GM12878 (cell line): Measurements from ENCODE around the gene PAQR9. TPM values are rescaled to one million over a fixed set of nuclear protein-coding genes. Genes with fewer than 3 reads are reported as not detected.

Source experiments
- ATAC-seq: fragments of 200-7000 bp; cut with Tn5 transposase; 3 replicates; pipeline ENCODE4 v1.9.1; 2020; ENCODE audit warnings: mild to moderate bottlenecking, moderate library complexity
- BruUV-seq: library from RNA; stranded (reverse); fragments of 400-500 nt; replicated peaks from 2 replicates; lab custom pipeline; 2021; lab: Mats Ljungman, UMichigan
- CTCF ChIA-PET: fragments of 300-600 bp; sonication (Branson Sonifier 250); formaldehyde crosslinking; extraction: SDS; loops from one replicate; lab custom pipeline; 2021; ENCODE audit warnings: inconsistent platforms; lab: Yijun Ruan, JAX
- POLR2A ChIA-PET: fragments of 350-600 bp; formaldehyde crosslinking; extraction: SDS; loops from one replicate; lab custom pipeline; 2021; ENCODE audit warnings: inconsistent platforms; lab: Charles Lee
- RAD21 ChIA-PET: fragments of 300-600 bp; sonication (Branson Sonifier 250); formaldehyde crosslinking; loops from one replicate; lab custom pipeline; 2023; ENCODE audit warnings: antibody characterized with exemption; ENCODE audit not compliant: unreplicated experiment; lab: Charles Lee
- SMC1A ChIA-PET: fragments of 300-600 bp; sonication (Branson Sonifier 250); formaldehyde crosslinking; loops from one replicate; lab custom pipeline; 2023; ENCODE audit not compliant: unreplicated experiment, uncharacterized antibody; lab: Charles Lee
- DNase-seq: peaks from one replicate; pipeline ENCODE4 v3.0.0-alpha.2; 2011; ENCODE audit warnings: low read depth, low spot score
- FAIRE-seq: peaks from 3 replicates; lab custom pipeline; 2011; peaks lifted over from hg19 to GRCh38; lab: Jason Lieb, UNC
- H2AFZ ChIP-seq: 2 replicates; pipeline ENCODE4 v1.6.0; 2011; ENCODE audit warnings: low read depth, low read length, control low read depth; ENCODE audit not compliant: control insufficient read depth
- H3K27ac ChIP-seq: 2 replicates; pipeline ENCODE4 v1.5.1; 2011; ENCODE audit warnings: control low read depth; ENCODE audit not compliant: control insufficient read depth, insufficient read depth
- H3K27me3 ChIP-seq, 2 experiments: replicated peaks in 1 of 2; 2 replicates each; pipeline versions ENCODE4 v1.6.0 to v1.6.1; 2011; ENCODE audit warnings: low read length in 1 of 2; ENCODE audit not compliant: control insufficient read depth in 2 of 2, insufficient read depth in 2 of 2
- H3K36me3 ChIP-seq, 2 experiments: 2 replicates each; pipeline ENCODE4 v1.5.1; 2011; ENCODE audit warnings: low read length in 1 of 2; ENCODE audit not compliant: control insufficient read depth in 2 of 2, insufficient read depth in 2 of 2
- H3K4me1 ChIP-seq: 2 replicates; pipeline ENCODE4 v1.6.1; 2011; ENCODE audit warnings: mild to moderate bottlenecking, low read length, moderate library complexity, mixed read lengths; ENCODE audit not compliant: control insufficient read depth, insufficient read depth
- H3K4me2 ChIP-seq: 2 replicates; pipeline ENCODE4 v1.6.0; 2011; ENCODE audit warnings: control low read depth; ENCODE audit not compliant: control insufficient read depth, insufficient read depth
- H3K4me3 ChIP-seq: fragments of 200-600 bp; sonication (generic); 2 replicates; pipeline ENCODE4 v1.5.1; 2016
- H3K79me2 ChIP-seq: 2 replicates; pipeline ENCODE4 v1.6.0; 2011; ENCODE audit warnings: low read length; ENCODE audit not compliant: control insufficient read depth, insufficient read depth
- H3K9ac ChIP-seq: 2 replicates; pipeline ENCODE4 v1.8.0; 2011; ENCODE audit warnings: low read length, control low read depth, mixed read lengths; ENCODE audit not compliant: control insufficient read depth, insufficient read depth
- H3K9me3 ChIP-seq: replicated peaks from 3 replicates; pipeline ENCODE4 v1.5.1; 2011; ENCODE audit warnings: mild to moderate bottlenecking, low read length; ENCODE audit not compliant: control insufficient read depth, insufficient read depth
- H4K20me1 ChIP-seq: 2 replicates; pipeline ENCODE4 v1.6.0; 2011; ENCODE audit not compliant: control insufficient read depth, insufficient read depth
- ATF2 ChIP-seq: IDR thresholded peaks from 2 replicates; pipeline ENCODE4 v1.6.1; 2012; ENCODE audit warnings: low read length, inconsistent platforms
- ATF7 ChIP-seq: fragments of 450-650 bp; IDR thresholded peaks from 2 replicates; pipeline ENCODE4 v1.6.1; 2016; ENCODE audit warnings: low read depth, mild to moderate bottlenecking
- CBFB ChIP-seq: IDR thresholded peaks from 2 replicates; pipeline ENCODE4 v1.6.1; 2016; ENCODE audit warnings: antibody characterized with exemption, low read depth
- CREB1 ChIP-seq: IDR thresholded peaks from 2 replicates; pipeline ENCODE4 v1.6.1; 2012; ENCODE audit warnings: low read depth, mild to moderate bottlenecking, inconsistent platforms
- HDAC2 ChIP-seq: fragments of 200-600 bp; sonication (generic); IDR thresholded peaks from 2 replicates; pipeline ENCODE4 v1.6.1; 2017
- JUNB ChIP-seq: IDR thresholded peaks from 2 replicates; pipeline ENCODE4 v1.6.1; 2016; ENCODE audit warnings: antibody characterized with exemption, mild to moderate bottlenecking
- KLF5 ChIP-seq: fragments of 450-650 bp; IDR thresholded peaks from 2 replicates; pipeline ENCODE4 v1.6.1; 2014; ENCODE audit warnings: mild to moderate bottlenecking; ENCODE audit not compliant: partially characterized antibody
- MTA2 ChIP-seq: fragments of 450-650 bp; IDR thresholded peaks from 2 replicates; pipeline ENCODE4 v1.6.1; 2016; ENCODE audit warnings: low read depth, mild to moderate bottlenecking, moderate library complexity
- NFIC ChIP-seq: IDR thresholded peaks from 2 replicates; pipeline ENCODE4 v1.6.1; 2012; ENCODE audit warnings: low read depth, mild to moderate bottlenecking, inconsistent platforms, low read length, moderate library complexity
- RAD51 ChIP-seq: fragments of 450-650 bp; IDR thresholded peaks from 2 replicates; pipeline ENCODE4 v1.6.1; 2016; ENCODE audit warnings: moderate library complexity, mild to moderate bottlenecking, inconsistent platforms
- RUNX3 ChIP-seq: IDR thresholded peaks from 2 replicates; pipeline ENCODE4 v1.6.1; 2012; ENCODE audit warnings: low read length, inconsistent platforms
- SREBF2 ChIP-seq: IDR thresholded peaks from 2 replicates; pipeline ENCODE4 v1.6.1; 2012; ENCODE audit warnings: mild to moderate bottlenecking, low read length
- TCF7 ChIP-seq: IDR thresholded peaks from 2 replicates; pipeline ENCODE4 v1.6.1; 2014; ENCODE audit warnings: antibody characterized with exemption, borderline replicate concordance
- WGBS: methylation state at CpG from one replicate; pipeline ENCODE4 v1.1.6; 2016; ENCODE audit warnings: low lambda C conversion rate; ENCODE audit not compliant: insufficient replicate concordance, insufficient coverage; ENCODE audit errors: missing lambda C conversion rate; 5-methylcytosine and 5-hydroxymethylcytosine counted together
- in situ Hi-C: fragments of 300-500 bp; cut with MboI; formaldehyde crosslinking; loops from 9 replicates; pipeline ENCODE4 v1.14.3; 2018; ENCODE audit warnings: mixed read lengths
- intact Hi-C: fragments of 100-400 bp; cut with micrococcal nuclease; formaldehyde crosslinking; loops from one replicate; pipeline ENCODE4 v1.14.2; 2022; ENCODE audit not compliant: unreplicated experiment
- polyA plus RNA-seq, 11 experiments: library from polyadenylated mRNA; depleted of rRNA in 4 of 11; unstranded in 6 of 11; stranded (reverse) in 5 of 11; fragments of >200 nt; fragmentation: Nextera tagmentation in 4 of 11; fragmentation: Illumina TruSeq in 1 of 11; extraction: Ambion mirVana in 4 of 11; extraction: Trizol in 1 of 11; gene quantifications; 1 replicate in 1 of 11; 2 replicates in 10 of 11; pipeline versions ENCODE4 v1.2.1 to v1.2.3, GENCODE V29; 2011 to 2016; ENCODE audit warnings: inconsistent platforms in 2 of 11, missing spikeins in 2 of 11, low read depth in 1 of 11
- total RNA-seq, 4 experiments: library from RNA; depleted of rRNA in 3 of 4; stranded (reverse); fragments of >200 nt in 3 of 4; fragmentation: Illumina TruSeq in 1 of 4; extraction: Trizol in 1 of 4; gene quantifications; 2 replicates each; pipeline versions ENCODE4 v1.2.1 to v1.2.3, GENCODE V29; 2013 to 2021

PAQR9 gene
- total and polyA plus RNA-seq, 10 of the 15 experiments (the other 5 are each of a cell fraction or from before 2014, with no cell fraction given): not detected

- FAIRE-seq (no peak), ATAC-seq (peak; percentile 90)
- 59% methylated on average over 4 of the region's 4 CpGs for WGBS
These were observed 23.0 kb downstream of the PAQR9 start for GRCh38 chr3:142940472-142940871.

More at GRCh38 chr3:142940472-142940871, 23.0 kb downstream of the PAQR9 start:
- RAD21 ChIA-PET: no interaction called here
- Histone ChIP-seq H3K9me3 (no peaks in the 10 kb centered on the region; the same call in 2 of the 3 replicates), H3K79me2 (no peaks in the 10 kb centered on the region), H3K36me3 (no peaks in the 10 kb centered on the region), H3K4me1 (no peaks in the 10 kb centered on the region; the same call in 1 of the 2 replicates), H3K4me2 (no peak overlapping the region), H4K20me1 (no peaks in the 10 kb centered on the region), H3K27me3 (peaks cover 0 to 2% of the 10 kb centered on the region in 2 experiments; a peak in 1 of 4 replicates), H3K9ac (no peak overlapping the region), H3K27ac (no peak overlapping the region), H3K4me3 (no peak overlapping the region), H2AFZ (no peak overlapping the region; the same call in 1 of the 2 replicates)
- in situ Hi-C loops (no loop called here), intact Hi-C loops (no loop called here)
- POLR2A ChIA-PET: interaction anchor here (1.5 kb wide), 1 partner anchor 61 kb away, joined by 5 read pairs; the partner anchor contains the start of gene U2SURP
- CTCF ChIA-PET: interaction anchor here (1.1 to 2.7 kb wide), 3 partner anchors 10 to 47 kb away, joined by 3 to 18 read pairs (median 11); no protein-coding TSS in a partner anchor
- DNase-seq: no peak
- SMC1A ChIA-PET: interaction anchor here (1.4 to 2.0 kb wide), 4 partner anchors 9 to 44 kb away, joined by 3 to 5 read pairs (median 4); no protein-coding TSS in a partner anchor
- no TSS peak for BruUV-seq
- peak; percentile 97 for TF ChIP-seq ATF7
- TF ChIP-seq MTA2: peak; percentile 73
- no peak for TF ChIP-seq KLF5
- TF ChIP-seq ATF2: peak; percentile 58; the same call in 1 of the 2 replicates
- TF ChIP-seq RAD51: peak; percentile 77; the same call in 1 of the 2 replicates
- TF ChIP-seq CREB1: peak; percentile 15; the same call in 1 of the 2 replicates
- TF ChIP-seq RUNX3: peak; percentile 65; the same call in 1 of the 2 replicates
- no peak for TF ChIP-seq HDAC2
- no peak for TF ChIP-seq CBFB
- peak; percentile 50 for TF ChIP-seq JUNB
- TF ChIP-seq TCF7: peak; percentile 14; the same call in 1 of the 2 replicates
- no peak for TF ChIP-seq SREBF2
- TF ChIP-seq NFIC: peak; percentile 50; the same call in 1 of the 2 replicates
